GM18517 (cell line): ENCODE results near the gene KLHL41.
A peak's percentile ranks its signal among the peaks of the same experiment; 100 is the strongest.

Source experiments
- ATAC-seq: cut with Tn5 transposase; IDR thresholded peaks from one replicate; pipeline ENCODE4 v1.9.1; 2021; ENCODE audit warnings: mild to moderate bottlenecking, moderate library complexity; ENCODE audit not compliant: unreplicated experiment

KLHL41 gene

GRCh38 chr2:169509298-169509885 lies at the start of gene KLHL41:
TSS of gene KLHL41 (plus strand) at chr2:169509702. CDS start at chr2:169509779, 77 bp downstream.
- ATAC-seq, result no peak

DNA sequence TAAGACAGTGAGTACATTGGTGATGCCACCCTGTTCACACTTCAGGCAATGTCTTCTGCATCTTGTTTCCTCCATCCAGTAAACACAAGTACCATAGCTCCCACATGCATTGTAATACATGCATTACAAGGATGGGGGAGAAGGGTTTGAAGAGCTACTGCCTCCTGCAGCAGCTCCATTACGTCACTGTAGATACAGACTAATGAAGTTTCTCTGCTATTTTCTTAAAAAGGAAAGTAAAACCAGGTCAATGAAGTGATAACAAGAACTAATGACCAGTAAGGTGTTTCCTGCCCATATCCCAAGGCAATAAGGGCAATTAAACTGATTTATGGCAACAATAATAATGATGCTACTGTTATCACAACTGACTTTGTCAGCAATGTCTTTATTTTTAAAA lies 48.4 kb upstream of the KLHL41 start:
- ATAC-seq, result no peak

DNA sequence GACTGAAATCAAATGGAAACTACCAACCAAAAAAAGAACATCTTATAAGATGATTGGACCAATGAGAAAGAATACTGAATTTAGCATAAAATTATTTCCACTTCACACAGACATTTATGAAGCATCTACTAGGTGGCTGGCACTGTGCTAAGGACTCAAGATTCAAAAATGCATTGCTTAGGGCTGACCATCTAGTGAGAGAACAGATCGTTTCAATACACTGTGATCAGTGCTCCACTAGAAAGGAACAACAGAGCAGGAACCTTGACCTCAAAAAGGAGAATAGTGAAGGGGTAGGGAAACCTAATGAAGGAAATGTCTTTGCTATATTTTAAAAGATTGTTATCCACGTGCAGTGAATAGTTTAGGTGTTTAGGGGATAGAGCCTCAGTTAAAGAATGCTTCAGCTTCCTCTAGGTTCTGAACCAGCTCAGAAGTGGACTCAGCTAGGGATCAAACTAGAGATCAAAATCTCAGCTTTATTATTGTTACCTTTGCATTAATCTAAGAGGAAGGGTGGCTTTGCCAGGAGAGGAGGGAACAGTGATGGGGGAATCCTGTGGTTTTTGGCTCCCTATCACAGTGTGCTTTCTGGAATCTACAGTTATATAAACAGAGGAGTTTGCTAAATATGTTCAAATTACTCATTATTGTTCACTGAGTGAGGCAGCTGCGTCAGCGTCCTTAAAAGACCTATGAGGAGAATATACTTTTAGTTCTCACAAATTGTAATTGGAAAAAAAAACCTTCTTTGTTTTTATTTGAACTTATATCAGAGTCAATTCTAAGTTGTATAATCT lies 46.4 kb upstream of the KLHL41 start:
- ATAC-seq, result no peak

DNA sequence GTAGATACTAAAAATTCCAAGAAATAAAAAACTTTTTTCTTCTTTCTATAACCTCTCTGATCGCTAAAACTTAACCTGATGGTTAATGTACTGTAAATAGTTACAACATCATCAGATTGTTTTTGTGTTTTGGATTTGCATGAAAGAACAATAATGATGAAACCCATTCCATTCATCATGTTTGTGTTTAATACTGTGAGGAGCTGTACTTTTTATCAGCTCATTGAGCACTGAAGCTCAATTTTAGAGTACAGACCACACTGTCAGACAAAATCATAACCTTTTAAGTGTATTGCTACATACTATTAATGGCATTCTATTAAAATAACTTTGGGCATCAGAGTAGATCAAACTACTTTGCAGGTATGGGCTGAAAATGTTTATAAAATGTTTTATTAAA lies 45.0 kb upstream of the KLHL41 start:
- no peak for ATAC-seq

- ATAC-seq, result no peak
Measured at GRCh38 chr2:169464882-169465281, 44.6 kb upstream of the KLHL41 start.

DNA sequence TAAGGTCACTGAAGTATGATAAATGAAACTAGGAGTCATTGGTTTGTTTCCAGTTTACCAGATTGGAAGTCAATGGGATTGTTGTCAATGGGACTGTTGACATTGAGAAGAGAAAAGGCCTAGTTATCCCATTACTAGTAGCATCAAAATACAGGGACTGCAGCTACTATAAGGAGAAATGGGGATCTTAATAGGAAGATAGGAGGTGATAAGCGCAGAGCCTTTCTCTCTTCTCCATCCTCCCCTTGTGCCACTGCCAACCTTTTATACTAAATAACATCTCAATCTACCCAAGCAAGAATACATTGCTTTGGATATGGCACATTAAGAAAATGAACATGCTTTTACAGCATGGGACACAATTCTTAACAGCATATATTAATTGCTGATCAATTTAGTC lies 40.7 kb upstream of the KLHL41 start:
- no peak for ATAC-seq

GRCh38 chr2:169469952-169470572 lies 39.4 kb upstream of the KLHL41 start:
- no peak for ATAC-seq

DNA sequence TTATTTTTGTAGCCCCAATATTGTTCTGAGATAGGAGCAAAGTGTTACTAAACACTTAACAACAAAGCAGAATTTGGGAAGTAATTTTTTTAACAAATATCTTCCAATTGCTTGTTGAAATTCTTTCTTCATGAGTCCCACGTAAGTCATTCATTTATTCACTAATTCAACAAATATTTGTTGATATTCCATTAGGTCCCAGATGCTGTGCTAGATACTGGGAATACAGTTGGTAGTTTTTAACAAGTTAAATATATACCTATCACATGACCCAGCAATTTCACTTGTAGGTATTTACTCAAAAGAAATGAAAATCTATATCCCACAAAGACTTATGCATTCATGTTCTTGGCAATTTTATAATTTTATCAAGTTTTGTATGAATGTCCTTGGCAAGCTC lies 37.3 kb upstream of the KLHL41 start:
- ATAC-seq, result no peak

DNA sequence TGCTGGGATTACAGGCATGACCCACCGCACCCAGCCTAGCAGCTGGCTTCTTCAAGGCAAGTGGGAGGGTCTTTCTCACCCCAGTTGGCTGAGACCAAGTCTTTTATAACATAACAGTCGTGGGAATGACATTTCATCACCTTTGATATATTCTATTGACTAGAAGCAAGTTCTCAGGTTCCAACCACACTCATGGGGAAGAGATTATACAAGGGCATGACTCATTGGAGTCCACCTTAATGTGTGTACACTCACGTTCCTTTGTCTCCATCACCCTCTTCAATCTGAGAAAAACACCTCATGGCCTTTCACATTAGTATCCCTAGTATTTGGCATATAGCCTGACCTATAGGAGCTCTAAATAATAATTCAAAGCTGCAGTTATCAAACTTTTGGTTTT lies 33.0 kb upstream of the KLHL41 start:
- no peak for ATAC-seq

GRCh38 chr2:169478339-169478738 lies 31.2 kb upstream of the KLHL41 start:
- ATAC-seq, result no peak

GRCh38 chr2:169478745-169479256 lies 30.7 kb upstream of the KLHL41 start:
- ATAC-seq, result no peak

GRCh38 chr2:169479257-169480078 lies 30.0 kb upstream of the KLHL41 start, which contains the start of gene BBS5:
TSS of gene BBS5 (plus strand) at chr2:169479494. CDS start at chr2:169479554, 60 bp downstream.
- peak; percentile 89 for ATAC-seq

- ATAC-seq, result peak; percentile 6
Measured at GRCh38 chr2:169480079-169480465, 29.4 kb upstream of the KLHL41 start.

DNA sequence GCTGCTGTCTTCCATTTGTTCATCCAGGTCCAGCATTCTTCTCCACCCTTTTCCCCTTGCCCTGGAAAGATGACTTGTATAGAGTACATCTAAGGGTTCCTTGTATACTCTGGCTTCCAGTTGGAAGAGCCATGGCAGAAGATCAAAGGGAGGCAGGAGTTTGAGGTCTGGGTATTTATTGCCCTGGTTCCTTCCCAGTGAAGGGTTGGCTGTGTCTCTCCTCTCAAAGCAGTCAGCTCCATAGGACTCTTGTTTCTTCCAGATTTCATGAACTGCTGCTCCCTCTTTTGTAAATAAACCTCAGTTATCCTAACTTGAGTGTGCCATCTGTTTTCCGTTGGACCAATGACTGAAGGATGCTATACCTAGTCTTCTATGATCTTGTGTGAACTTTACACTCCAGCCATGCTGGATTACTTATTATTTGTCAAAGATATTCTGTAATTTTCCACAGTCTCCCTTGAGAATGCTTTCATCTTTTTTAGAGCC lies 23.8 kb upstream of the KLHL41 start:
- ATAC-seq, result no peak

DNA sequence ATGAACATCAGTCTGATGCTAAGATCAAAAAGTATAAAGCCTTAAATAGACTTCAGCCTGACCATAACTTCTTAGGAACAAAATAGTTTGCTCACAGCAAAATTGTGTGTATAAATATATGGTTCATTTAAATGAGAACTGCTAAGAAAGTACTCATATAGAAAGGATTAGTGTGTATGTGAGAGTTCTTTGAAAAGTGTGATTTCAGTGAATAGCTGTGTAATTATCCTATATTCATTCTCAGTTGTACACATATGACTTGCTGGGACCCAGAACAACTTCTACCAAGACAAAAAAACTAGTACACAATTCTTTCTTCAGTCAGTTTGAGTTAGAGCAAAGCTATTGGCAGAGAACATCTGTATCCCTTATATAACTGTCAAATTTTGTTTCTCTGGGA lies 23.0 kb upstream of the KLHL41 start:
- ATAC-seq, result no peak

GRCh38 chr2:169490834-169491233 lies 18.7 kb upstream of the KLHL41 start:
- ATAC-seq, result no peak

DNA sequence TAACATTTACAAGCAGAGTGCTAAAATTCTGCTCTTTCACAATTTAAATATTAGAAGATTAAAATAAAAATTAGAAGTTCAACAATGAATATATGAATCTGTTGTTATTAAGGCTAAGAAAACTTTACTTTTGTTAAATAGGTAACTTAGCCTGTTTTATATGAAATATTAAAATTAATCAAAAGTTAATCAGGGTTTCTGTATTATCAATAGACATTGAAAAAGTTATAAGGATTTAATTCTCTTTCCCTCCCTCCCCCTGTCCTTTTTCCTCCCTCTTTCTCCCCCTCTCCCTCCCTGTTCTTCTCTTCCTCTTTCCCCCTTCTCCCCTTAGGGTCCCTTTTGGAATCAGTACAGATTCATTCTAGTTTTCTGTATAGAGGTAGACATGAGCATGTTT lies 18.1 kb upstream of the KLHL41 start:
- no peak for ATAC-seq

- no peak for ATAC-seq
Measured at GRCh38 chr2:169493360-169493759, 16.1 kb upstream of the KLHL41 start.

- no peak for ATAC-seq
Measured at GRCh38 chr2:169495310-169495928, 14.1 kb upstream of the KLHL41 start.

GRCh38 chr2:169504651-169505050 lies 4.9 kb upstream of the KLHL41 start:
- no peak for ATAC-seq
